Caki2 (cell line): ENCODE results near the gene TECPR2. TPM values are rescaled to one million over a fixed set of nuclear protein-coding genes. Genes with fewer than 3 reads are reported as not detected.

Experiments
- DNase-seq: peaks from one replicate; pipeline ENCODE4 v3.0.0-alpha.2; 2015; ENCODE audit warnings: low read depth
- in situ Hi-C: cut with HindIII; loops from 2 replicates; pipeline ENCODE4 v1.10.0; 2016; ENCODE audit warnings: low sequenced_read_pairs, low pct_unique_long_range_greater_than_20kb, mixed read lengths
- total RNA-seq: library from RNA; depleted of rRNA; stranded (reverse); fragments of >200 nt; shearing (Covaris generic); gene quantifications from 2 replicates; pipeline ENCODE4 v1.2.3, GENCODE V29; 2014; ENCODE audit warnings: low replicate concordance

Gene TECPR2
- total RNA-seq, 1 experiment from 2014 or later = 2.0 TPM

DNA sequence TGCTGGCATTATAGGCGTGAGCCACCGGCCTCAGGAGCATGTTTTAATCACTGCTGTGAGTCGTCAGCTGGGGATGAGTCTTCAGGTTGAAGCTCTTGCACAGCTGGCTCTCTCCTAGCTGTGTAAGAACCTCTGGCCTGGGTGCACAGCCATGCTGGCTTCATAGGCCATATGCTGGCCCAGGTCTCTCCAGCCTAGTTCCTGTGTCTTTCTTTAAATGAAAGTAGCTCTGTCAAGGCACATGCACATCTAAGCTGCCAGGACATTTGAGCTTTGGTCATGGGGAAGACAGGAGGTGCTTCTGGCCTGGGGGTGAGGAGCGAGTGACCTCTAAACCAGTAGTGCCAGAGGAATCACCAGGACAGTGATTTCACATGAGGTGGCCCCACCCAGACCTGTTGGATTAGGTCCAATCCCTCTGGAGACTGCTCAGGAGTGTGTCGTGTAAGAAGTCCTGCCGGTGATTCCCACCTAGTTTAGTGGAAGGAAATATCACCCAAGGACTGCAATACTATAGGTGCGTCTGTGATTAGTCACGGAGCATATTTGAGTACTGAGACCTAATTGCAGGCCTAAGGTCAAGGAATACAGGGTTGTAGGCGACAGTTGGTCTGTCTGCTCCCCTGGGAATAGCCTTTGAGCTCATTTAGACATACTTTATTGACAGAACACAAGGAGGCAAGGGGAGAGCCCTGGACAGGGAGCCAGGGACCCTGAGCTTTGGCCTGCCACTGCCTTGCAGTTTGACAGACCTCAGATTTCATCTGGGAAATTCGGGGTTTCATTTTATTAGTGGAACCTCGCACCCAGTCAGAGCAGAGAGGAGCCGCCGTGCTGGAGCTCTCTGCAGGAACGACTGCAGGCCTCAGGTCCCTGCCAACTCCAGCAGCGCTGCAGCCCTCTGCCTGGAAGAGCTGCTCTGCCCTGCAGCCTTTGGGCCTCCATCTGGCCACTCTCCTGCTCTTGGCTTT, 79.8 kb downstream of the TECPR2 start:
- in situ Hi-C loops = no loop called here
- no peak for DNase-seq

DNA sequence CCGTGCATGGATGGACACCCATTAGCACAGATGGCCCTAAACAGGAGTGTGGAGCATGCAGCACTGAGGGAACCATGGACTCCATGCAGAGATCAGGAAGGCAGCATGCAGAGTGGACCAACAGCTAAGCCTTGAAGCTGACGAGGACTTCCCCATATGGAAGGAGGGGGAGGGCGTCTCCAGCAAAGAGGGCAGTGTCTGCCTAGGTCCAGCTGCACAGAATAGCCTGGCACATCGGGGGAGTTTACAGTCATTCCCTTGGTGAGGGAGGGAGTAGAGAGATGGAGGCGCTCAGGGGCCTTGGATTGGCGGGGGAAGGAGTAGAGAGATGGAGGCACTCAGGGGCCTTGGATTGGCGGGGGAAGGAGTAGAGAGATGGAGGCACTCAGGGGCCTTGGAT, 82.3 kb downstream of the TECPR2 start:
- no peak for DNase-seq
- in situ Hi-C loops = no loop called here

DNA sequence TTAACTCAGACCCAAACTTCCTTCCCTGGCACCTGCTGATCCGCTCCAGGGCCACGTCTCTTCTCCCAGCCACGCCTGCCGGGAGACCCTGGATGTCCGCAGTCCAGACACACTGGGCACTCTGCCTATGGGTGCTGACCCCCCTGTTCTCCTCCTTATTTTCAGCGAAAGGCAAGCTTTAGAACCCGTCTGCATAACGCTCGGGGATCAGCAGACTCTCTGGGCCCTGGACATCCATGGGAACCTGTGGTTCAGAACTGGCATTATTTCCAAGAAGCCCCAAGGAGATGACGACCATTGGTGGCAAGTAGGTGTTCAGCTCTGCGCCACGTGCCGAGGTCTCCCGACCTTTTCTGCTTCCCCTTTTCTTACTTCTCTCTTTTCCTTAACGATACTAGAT, 82.9 kb downstream of the TECPR2 start:
- DNase-seq = no peak
- in situ Hi-C loops = no loop called here

DNA sequence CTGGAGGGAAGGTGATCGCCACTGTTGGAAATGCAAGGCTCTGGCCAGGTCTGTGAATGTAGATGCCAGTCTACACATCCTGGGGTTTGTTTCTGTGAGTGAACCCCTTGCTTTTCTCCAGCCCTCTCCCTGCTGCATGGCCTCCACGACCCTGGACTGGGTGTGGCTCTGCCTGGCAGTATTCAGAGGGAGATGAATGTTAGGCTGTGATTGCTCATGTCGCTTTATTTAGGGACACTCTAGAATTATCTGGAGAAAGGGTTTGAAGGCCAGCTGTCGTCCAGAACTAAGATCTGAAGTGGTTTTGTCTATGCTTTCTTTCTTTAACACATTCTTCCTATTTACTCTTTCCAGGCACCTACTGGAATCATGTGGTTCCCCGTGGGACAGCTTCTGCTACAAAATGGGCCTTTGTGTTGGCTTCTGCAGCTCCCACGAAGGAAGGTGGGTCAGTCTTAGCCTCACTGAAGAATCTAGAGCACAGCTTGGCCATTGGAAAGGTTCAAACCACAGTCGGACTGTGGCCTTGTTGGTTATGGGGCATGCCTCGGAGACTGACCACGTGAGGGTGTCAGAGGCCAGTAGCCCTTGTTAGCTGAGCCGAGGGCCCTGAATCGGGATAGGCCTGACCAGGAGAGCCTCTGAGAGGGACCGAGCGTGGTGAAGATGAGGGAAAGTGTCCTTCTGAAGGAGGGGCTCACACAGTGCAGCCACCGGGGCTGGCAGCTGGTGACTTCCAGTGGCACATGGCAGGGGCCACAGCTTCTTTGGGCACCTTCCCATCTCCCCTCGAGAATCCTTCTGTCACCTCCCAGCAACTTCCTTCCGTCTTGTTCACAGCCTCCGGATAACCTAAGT, 87.7 kb downstream of the TECPR2 start:
- in situ Hi-C loops = no loop called here

DNA sequence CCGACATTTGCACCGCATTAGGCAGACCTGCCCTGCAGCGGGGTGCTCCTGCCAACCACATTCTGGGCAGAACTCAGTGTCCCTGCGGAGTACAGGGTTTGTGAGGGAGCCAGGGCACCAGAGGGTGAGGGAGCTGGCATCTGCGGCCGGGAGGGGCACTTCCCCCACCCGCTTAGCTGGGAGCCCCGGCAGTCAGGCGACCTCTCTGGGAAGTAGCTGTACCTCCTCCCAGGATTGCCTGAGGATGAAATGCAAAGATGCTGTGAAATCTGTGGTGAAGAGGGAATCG, 88.3 kb downstream of the TECPR2 start:
- in situ Hi-C loops = no loop called here
- DNase-seq = no peak

More for the DNA sequence above, 87.7 kb downstream of the TECPR2 start:
- DNase-seq = no peak

DNA sequence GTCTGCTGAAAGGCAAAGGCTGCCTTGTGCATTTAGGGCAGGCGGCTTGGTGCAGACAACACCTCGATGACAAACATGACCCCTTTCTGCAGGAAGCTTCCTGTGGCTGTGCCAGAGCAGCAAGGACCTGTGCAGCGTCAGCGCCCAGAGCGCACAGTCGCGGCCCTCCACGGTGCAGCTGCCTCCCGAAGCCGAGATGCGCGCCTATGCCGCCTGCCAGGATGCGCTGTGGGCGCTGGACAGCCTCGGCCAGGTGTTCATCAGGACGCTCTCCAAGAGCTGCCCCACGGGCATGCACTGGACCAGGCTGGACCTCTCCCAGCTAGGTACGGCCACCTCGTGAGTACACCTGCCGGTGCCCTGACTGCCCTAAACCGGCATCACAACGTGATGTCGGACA, 89.6 kb downstream of the TECPR2 start:
- in situ Hi-C loops = no loop called here
- no peak for DNase-seq

DNA sequence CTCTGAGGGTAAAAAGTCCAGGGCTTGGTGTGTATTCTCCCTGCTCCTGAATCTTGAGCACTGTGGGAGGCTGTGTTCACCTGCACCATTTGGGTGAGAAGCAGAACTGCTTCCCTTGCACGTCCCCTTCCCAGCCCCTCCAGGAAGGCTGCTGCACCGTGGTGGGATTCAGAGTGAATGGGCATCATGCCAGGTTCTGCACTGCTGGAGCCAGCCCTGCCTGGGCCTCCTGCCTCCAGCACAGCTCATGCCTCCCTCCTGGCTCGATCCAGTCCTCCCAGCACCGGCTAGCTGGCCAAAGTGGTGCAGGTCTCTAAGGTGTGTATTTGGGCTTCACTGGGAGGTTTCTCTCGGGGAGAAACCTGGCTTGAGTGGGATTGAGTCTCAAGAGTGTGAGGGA, 92.0 kb downstream of the TECPR2 start:
- DNase-seq = no peak
- in situ Hi-C loops = no loop called here

DNA sequence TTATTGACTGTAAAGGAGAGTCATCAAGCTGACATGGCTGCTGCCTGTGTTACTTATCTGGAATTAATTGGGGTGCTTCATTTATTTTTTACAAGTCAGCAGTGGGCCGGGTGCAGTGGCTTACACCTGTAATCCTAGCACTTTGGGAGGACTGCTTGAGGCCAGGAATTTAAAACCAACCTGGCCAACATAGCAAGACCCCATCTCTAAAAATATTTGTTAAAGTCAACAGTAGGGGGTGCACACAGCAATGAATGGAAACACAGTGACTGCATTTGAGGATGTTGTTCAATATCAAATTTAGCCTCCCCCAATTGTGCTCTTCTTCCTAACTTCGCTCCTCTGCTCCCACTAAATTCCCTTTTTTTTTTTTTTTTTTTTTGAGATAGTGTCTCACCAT, 94.8 kb downstream of the TECPR2 start:
- no peak for DNase-seq
- in situ Hi-C loops = no loop called here

DNA sequence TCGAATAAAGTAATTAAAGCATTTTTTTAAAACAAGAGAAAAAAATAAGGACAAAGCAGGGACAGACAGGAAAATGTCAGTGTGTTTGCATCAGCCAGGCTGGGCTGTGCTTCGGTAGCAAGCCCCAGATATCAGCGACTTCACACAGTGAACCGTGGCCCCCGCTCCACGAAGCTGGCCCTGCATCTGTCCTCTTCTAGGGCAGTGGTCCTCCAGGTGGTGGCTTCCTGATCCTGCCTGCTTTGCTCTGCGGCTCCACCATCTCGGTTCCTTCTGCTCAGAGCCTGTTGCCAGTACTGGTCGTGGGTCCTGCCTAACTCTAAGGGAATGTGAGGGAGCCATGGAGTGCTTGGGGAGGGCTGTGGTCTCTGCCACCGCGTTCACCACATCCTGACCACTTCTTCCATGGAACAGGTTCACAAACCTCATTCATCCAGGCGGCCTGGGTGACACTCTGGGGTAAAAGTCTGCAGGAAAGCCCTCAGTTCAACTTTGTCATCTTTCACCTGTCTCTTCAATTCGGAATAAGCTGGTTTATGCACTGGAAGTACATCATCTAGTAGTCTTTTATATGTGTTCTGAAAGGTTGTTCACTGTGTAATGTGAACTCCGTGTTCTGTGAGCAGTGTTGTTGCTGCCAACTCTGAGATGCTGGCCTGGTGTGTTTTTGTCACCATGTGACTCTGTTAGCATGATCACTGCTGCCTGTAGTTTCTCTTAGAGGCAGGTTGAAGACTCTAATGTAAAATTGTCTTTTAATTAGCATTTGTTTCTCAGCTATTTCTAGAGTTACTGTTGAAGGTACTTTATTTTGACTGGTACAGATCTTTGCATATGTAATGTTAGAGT, 99.0 kb downstream of the TECPR2 start:
- in situ Hi-C loops = no loop called here
- DNase-seq = no peak

DNA sequence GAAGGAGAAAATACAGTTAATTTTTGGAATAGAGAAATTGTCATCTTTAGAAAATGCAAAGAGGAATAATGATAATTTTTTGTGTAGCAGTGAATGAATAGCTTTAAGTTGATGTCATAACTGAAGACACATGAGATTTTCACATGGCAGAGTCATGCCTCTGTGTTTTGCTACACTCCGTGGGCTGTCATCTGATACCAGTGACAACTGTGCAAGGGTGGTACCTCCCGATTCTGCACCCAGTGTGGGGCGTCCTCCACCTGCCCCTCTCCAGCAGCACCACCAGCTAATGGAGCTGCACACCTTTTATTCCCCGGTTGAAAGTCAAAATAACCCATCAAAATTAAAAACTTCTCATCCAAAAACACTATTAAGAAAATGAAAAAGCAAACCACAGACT, 99.7 kb downstream of the TECPR2 start:
- in situ Hi-C loops = no loop called here
- no peak for DNase-seq

DNA sequence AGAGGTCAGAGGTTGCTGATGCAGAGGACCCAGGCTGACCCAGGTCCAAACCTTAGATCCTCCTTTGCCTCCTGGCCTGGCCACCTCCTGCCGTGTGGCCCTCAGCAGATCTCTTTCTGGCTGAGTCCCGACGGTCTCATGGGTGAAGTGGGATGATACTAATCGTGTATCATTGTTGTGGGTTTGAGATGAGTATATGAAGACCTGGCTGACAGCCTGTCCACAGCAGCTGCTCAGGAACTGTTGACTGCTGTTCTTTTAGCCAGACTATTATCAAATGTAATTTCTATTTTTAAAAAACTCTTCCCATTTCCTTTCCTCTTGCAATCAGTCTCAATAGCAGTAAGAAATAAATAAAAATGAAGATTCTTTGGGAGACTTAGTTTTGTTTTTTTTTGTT, 101.3 kb downstream of the TECPR2 start:
- in situ Hi-C loops = no loop called here
- no peak for DNase-seq

DNA sequence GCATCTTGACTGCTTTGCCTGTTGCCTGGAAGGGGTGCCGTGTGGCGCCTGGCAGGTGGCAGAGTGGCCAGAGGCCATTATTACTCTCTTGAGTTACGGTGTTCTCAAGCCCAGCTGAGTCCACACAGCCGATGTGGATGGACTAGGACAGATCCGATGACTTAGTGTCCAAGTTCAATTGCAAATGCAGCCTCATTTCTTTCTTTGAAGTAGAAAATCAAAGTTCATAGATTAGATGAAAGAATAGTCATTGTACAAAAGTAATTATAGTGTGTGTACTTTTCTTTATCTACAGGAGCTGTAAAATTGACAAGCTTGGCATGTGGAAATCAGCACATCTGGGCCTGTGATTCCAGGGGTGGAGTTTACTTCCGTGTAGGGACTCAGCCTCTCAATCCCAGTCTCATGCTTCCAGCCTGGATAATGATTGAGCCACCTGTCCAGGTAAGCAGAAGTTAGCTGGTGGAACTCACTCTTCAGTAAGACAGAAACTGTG, 102.2 kb downstream of the TECPR2 start:
- in situ Hi-C loops = no loop called here
- no peak for DNase-seq

DNA sequence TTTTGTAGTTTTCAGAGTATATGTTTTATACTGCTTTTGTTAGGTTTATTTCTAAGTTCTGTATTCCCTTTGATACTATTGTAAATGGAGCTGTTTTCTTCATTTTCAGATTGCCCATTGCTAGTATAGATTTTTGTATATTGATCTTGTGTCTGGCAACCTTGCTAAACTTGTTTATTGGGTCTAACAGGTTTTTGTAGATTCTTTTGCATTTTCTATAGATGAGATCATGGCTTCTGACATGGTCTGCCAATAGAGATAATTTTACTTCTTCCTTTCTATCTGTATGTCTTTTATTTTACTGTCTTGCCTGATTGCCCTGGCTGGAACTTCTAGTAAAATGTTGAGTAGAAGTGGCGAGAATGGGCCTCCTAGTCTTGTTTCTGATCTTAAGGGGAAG, 106.5 kb downstream of the TECPR2 start:
- in situ Hi-C loops = no loop called here
- DNase-seq = no peak

DNA sequence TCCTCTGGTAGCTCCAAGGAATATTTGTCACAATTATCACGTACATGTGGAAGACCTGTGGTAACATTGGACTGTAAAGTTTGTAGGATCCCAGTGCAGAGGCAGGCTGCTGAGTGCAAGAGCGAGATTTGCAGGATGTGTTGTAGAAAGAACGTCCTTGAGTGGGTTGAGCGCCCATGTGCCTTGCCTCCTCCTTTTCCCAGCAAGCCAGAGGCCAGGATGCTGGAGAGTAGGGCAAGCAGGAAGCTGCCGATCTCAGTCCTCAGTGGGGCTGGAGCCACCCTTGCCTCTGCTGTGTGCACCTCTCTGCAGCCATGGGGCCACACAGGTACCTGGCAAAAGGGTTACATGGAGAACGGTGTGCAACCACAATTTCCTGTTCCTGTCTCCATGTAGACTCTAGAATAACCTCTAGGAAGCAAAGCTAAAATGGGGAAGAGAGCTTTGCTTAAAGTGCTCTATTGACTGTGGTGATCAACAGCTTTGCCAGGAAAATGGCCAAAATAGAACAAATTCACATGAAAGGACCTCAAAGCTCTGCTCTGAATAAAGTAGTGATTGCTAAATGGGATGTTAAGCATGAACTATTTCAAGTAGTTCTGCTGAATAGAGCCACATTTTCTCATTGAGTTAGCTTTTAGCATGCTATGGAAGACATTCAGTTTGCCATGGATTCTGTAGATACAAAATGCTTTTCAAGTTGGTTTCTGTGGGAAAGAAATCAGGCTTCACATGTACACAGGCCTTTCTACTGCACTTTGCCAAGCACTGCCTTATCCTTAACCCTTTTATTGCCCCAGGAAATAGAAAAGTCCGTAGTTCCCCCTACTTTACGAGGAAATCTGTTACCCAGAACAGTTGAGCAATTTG, 109.4 kb downstream of the TECPR2 start:
- no peak for DNase-seq
- in situ Hi-C loops = no loop called here

DNA sequence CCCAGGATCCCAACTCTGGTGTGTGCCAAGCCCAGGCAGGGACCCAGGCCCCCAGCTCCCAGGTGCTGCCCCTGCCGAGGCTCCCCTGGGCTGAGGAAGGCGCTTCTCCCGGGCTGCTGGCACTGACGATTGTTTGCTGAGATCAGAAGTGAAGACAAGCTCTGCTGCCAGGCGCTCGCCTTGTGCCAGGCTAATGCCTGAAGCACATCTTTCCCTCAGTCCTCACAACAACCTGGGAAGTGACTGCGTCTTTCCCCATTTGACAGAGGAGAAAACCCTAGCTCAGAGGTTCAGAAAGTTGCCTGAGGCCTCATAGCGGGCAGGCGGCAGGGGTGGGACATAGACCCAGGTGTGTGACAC, 110.0 kb downstream of the TECPR2 start:
- DNase-seq = no peak
- in situ Hi-C loops = no loop called here

DNA sequence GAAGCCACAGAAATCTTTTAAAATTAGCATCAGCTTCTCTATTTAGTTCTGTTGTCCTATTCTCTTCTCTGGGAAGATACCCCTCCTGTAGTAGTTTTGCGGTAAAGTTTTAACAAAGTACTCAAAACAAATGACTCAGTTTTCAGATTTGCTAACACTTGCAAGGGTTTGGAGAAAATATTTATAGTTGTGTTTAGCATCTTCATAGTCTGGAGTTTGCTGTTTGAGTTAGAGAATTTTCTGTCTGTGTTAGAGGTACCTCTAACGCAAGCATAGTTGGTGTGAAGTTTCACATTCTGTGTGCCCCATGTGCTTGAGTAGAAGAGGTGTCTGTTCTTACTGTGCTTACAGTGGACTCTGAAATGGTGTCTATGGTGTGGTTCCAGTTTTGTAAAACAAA, 110.8 kb downstream of the TECPR2 start:
- in situ Hi-C loops = no loop called here
- no peak for DNase-seq

DNA sequence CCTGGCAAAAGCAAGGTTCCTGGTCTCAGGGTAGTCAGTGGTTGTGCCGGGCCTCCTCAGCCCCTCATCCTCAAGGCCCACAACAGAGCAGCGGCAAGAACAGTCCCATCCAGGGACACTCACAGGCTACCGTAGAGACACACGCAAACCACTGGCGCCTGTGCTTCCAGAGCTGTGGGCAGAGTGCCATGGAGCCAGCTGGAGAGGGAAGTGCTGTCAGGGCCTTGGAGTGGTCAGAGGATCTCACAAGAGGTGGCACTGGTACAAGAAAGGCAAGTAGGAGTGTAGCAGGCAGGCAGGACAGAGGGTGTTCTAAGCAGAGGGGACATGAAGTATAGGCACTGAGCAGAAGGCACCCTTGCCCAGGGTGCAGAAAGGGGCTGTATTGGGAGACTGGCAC, 112.2 kb downstream of the TECPR2 start:
- no peak for DNase-seq
- in situ Hi-C loops = no loop called here

DNA sequence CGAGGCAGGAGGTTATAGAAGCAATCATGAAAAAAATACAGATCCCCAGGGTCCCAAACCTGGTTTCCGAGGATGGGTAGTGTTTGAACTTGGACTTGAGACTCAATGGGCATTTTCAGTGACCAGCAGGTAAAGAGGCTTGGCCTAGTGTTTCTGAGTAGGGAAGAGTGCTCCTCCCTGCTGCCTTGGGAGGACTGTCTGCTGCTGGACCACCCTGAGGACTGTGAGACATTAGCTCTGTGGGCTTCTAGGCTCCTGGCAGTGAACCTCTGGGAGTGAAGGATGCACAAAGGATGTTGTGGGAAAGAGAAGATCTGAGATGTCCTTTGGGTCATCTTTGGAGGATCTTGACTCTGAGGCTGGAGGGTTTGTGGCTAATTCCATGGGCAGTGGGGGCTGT, 116.4 kb downstream of the TECPR2 start:
- in situ Hi-C loops = no loop called here
- DNase-seq = no peak
